Measurements from ENCODE around the gene ZRANB3.

- TF ChIP-seq CTCF (IDR thresholded peaks at IDR 0.05; ENCODE audit: low read depth, low read length, missing input control) (no peak), EGR1 (IDR thresholded peaks at IDR 0.05; ENCODE audit: low read depth in 2 of 2) (no peak), MAX (IDR thresholded peaks at IDR 0.05) (no peak), REST (IDR thresholded peaks at IDR 0.05) (no peak)
These were observed 254.5 kb downstream of the ZRANB3 start for GRCh38 chr2:135276525-135276924.

All from liver (tissue), 3 donors.